Activated T-cell treated with anti-CD3 and anti-CD28 coated beads for 48 hours (primary cell): ENCODE measurements around the gene CYTH4.

Experiments used
- DNase-seq: peaks from one replicate; pipeline ENCODE4 v3.0.0-alpha.2; 2020; ENCODE audit warnings: low read depth

Gene CYTH4

GRCh38 chr22:37330200-37331033 is 48.1 kb downstream of the CYTH4 start:
- peak; percentile 45 for DNase-seq

GRCh38 chr22:37331034-37331428 is 48.7 kb downstream of the CYTH4 start:
- no peak for DNase-seq

DNA sequence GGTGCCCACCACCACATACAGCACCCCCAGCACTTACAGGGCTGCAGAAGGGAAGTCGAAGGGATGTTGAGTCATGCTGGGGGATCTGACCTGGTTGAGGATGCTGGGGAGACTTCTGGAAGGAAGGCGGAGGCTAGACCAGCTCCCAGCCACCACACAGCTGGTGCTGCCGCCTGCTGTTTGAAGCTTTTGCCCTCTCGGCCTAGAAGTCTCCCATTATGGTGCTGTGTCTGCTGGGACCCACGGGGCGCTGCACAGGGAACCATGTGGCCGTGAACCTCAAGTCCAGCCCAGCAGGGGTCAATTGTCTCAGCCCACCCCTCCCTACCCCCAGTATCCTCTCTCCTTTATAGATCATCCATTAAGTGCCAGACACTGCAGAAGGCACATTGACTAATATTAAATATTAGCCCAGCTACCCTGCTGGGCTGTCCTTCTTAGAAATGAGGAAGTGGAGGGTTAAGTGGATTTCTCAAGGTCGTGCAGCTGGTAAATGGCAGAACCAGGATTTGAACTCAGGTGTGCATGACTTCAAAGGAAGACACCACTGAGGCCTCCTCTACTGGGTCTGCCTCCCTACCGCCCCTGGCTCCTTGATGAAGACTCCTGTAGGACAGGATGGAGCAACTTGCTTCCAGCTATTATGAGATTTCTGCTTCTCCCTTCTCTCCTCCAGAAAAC is 49.7 kb downstream of the CYTH4 start:
- no peak for DNase-seq

- DNase-seq, result no peak
Observed at GRCh38 chr22:37333724-37334460, 51.6 kb downstream of the CYTH4 start.

GRCh38 chr22:37334461-37334858 is 52.2 kb downstream of the CYTH4 start:
- DNase-seq, result no peak

- DNase-seq, result no peak
Observed at GRCh38 chr22:37334859-37335805, 52.8 kb downstream of the CYTH4 start.

DNA sequence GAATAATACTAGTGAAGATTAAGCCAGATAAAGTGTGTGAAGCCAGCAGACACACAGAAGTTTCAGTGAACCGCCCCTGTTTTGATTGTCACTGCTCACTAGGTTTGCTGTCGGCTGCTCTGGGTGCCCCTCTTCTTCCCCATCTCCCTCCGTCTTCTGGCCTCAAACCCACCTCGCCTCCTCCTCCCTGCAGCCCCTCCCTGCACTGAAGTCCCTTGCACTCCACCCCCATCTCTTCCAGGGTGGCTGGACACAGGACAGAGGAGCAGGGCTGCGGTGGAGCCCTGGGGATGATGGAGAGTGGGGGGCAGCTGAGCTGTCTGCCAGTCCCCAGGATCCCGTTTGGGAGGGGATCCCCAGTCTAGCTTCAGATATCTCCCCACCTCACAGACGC is 53.5 kb downstream of the CYTH4 start:
- DNase-seq, result no peak

DNA sequence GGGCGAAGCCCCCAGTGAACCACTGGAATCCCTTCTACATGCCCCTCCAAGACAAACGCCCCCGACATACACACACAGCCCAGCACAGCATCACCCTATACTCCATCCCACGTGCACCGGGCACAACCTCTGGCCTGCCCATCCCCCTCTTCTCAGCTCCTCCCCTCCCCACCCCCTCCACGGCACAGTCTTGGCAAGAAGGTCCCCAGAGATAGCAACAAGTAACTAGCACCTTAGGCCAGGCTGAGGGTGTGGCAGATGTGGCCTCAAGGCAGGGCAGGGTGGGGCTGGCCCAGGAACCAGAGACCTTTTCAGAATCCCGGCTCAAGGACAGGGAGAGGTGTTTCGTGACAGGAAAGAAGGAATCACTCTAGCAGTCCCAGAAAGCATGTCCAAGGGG is 54.3 kb downstream of the CYTH4 start:
- no peak for DNase-seq

DNA sequence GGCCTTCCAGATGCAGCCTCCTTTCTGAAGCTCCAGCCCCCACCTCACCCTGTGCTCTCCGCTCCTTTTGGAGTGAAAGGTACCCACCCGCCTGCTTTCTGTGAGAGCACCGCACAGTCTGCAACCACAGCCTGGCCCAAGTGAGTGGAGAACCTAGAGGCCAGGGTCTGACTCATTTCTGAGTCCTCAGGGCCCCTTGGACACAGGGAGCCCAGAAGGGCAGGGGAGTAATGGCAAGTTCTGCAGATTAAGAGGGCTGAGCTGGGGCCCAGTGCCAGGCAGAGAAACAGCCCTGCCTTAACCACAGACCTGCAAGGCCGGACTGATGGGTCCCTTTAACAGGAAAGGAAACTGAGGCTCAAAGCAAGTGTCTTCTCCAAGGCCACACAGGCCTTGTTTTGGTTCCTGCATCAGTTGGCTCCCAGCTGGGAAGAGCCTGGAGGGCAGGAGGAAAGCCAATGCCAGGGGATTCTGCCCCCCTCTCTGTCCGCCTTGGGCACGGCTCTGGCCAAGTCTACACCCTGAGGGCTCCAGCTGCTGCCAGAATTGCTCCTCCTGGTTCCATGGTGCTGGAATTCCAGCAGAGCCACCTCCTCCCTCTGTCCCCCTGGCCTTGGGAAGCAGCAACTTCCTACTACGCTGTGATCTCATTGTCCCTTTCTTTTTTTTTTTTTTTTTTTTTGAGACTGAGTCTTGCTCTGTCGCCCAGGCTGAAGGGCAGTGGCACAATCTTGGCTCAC is 55.1 kb downstream of the CYTH4 start:
- DNase-seq, result no peak

DNA sequence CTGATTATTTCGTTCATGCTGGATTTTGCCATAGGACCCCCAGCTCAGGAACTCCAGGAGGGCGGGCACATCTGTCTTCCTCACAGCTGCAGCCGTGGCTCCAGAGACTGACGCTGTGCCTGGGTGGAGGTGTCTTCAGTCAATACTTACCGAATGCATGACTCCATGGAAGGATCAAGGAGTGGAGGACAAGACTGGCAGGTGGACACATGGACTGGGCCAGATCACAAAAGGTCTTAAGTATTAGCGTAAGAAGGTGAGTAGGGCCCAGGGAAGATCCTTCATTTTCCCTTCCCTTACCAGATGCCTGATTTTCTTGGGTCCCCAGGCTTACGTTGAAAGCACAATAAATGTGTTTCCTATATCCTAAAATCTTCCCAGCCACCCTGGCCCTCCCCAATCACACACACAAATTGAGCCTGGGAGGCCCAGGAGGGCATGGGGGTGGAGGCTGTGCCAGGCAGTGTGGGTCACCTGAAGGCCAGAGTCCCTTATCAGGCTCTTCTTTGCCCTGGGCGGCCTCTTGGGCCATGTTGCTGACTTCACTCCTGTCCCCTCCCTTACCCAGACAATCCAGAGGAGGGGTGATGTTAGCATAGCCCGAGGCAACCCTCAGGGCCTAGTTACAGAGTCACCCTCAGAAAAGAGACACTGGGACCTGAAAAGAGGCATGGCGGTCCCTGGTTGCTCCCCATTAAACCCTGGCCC is 56.4 kb downstream of the CYTH4 start:
- DNase-seq, result no peak

GRCh38 chr22:37340331-37341262 is 58.3 kb downstream of the CYTH4 start:
- no peak for DNase-seq

GRCh38 chr22:37342065-37342464 is 59.8 kb downstream of the CYTH4 start:
- no peak for DNase-seq

GRCh38 chr22:37343348-37343747 is 61.0 kb downstream of the CYTH4 start:
- no peak for DNase-seq

DNA sequence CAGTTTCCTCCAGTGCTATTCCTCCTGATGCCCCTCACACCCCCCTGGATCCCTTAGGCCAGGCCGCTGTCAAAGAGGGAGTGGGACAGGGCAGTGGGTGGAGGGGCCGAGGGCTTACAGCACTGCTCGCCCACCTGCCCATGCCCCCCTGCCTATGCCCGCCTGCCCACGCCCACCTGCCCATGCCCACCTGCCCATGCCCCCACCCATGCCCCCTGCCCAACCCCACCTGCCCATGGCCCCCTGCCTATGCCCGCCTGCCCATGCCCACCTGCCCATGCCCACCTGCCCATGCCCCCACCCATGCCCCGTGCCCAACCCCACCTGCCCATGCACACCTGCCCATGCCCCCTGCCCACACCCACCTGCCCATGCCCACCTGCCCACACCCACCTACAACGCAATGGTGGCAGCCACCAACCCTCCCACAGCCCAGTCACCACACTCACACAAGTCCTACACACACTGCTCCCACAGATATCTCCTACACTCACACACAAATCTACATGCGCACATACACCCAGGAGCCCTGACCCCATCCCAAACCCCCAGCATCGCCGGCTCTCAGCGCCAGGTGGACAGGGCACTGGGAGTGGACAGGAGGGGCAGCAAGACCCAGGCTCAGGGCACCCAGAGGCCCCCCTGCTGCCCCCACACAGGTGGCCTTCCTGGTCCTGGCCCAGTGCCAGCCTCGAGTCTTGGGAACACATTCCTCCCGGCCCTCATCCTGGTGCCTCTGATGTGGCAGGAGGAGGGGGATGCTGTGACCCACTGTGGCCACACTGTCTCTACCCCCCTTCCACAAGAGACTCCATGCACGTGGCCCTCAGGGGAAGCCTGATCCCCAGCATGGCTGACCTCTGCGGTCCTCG is 61.8 kb downstream of the CYTH4 start:
- DNase-seq, result no peak

- no peak for DNase-seq
Observed at GRCh38 chr22:37344735-37345449, 62.6 kb downstream of the CYTH4 start.

- no peak for DNase-seq
Observed at GRCh38 chr22:37345863-37346504, 63.7 kb downstream of the CYTH4 start.

DNA sequence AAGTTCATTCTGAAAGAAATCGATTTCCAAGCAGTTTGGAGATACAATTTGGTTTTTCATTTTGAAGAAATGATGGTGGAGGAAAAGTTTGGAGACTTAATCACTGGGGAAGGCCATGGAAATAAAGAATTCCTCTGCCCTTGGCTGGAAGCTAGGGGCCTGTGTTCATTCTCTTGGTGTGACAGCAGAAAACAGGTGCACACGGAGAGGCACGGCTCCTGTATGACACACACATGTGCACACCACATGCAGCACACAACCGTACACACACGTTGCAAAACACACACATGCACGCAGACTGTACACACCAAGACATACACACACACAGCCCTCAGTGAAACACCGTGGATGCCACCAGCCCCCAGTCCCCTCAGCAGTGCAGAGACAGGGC is 64.2 kb downstream of the CYTH4 start:
- DNase-seq, result no peak
